IPS-NIHi7 (cell line): ENCODE measurements around the gene ZNF772.

Experiments used
- DNase-seq: peaks from one replicate; pipeline ENCODE4 v3.0.0; 2012; ENCODE audit warnings: mixed read lengths; ENCODE audit errors: extremely low spot score

The ZNF772 gene

DNA sequence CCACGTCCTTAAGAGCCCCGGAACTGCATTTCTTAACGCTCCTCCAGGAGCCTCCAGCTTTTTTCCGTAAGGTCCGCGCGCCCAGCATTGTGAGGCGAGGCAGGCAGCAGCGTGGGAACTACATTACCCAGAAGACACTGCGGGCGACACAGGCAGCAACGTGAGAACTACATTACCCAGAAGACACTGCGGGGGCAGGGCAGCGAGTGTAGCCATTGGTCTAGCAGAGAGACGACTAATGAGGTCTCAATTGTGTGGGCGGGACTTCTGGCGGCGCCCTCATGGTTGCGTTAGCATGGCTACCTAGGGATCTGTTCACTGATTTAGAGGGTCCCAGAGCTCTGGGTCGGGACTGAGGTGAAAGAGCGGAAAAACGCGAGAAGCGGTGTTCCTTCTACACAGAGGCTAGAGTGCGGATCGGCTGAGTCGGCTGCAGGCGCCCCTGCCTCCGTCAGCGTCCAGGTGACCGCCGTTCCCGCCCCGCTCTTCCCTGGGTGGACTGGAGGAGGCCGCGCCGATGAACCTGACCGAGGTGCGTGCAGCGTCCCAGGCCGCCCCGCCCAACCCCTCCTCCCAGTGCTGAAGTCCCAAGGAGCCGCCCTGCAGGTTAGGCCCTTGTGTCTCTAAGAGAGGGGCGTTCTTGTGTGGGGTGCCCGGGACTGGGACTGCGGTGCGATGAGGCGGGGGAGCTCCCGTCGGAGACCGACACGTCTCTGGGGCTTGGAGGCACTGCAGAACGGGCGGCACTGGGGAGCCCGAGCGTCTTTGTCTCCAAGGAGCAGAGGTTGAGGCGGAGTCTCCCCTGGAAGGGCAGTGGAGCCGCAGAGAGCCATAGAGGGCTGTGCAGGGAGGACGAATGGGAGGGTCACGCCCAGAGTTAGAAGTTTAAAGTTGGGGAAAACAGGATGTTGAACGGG, 42.0 kb downstream of the ZNF772 start, which contains the start of gene ZNF749:
Gene ZNF749, plus strand, starts transcription at position 264 of the 917 bp plus-strand sequence. Its CDS starts 254 bp downstream, at position 518.
- peak; percentile 98 for DNase-seq

DNA sequence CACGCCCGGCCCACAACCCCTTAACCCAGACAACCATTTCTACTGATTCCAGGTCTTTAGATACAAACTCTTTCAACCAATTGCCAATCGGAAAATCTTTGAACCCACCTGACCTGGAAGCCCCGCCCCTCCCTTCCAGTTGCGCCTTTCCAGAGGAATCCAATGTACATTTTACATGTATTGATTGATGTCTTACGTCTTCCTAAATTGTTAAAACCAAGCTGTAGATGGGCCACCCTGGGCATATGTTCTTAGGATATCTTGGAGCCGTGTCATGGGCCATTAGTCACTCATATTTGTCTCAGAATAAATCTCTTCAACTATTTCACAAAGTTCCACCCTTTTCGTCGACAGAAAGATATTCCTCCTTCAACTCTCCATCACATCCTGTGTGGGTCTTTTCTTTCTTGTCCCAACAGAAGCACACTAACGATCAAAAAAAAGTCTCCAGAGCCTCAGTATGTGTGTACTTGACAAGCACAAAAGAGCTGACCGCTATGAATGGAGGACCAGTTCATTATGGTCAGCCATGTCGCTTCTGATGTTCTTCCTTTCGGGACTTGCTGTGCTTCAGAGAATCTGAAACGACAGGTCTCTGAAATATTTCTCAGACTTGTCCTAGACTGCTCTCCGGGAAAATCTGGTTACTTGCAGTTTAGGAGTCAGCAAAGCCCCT, 42.8 kb downstream of the ZNF772 start:
- no peak for DNase-seq

DNA sequence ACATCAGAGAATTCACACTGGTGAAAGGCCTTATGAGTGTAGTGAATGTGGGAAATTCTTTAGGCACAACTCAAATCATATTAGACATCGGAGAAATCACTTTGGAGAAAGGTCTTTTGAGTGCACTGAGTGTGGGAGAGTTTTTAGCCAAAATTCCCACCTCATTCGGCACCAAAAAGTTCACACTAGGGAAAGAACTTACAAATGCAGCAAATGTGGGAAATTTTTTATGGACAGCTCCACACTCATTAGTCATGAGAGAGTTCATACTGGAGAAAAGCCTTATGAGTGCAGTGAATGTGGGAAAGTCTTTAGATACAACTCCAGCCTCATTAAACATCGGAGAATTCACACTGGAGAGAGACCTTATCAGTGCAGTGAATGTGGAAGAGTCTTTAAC, 56.3 kb downstream of the ZNF772 start:
- no peak for DNase-seq

DNA sequence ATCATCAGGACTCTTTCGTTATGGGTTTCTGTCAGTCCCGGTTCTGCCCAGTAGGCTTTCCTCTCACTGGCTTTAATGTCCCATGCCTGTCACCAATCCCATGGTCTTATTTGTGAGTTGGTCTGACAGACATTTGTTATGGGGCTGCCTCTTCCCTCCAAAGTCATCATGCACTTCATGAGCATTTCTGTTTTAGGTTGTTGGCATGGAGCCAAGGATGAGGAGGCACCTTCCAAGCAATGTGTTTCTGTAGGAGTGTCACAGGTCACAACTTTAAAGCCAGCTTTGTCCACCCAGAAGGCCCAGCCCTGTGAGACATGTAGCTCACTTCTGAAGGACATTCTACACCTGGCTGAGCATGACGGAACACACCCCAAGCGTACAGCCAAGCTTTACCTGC, 57.9 kb downstream of the ZNF772 start:
- no peak for DNase-seq
